IgD-negative memory B cell (primary cell): Measurements from ENCODE around the gene UBXN10. TPM values are rescaled to one million over a fixed set of nuclear protein-coding genes. Genes with fewer than 3 reads are reported as not detected.

ENCODE experiments used
- H3K27ac Mint-ChIP-seq, 3 donors: one replicate each; pipeline ENCODE4 v1.8.0; 2020 to 2022; ENCODE audit warnings: mild to moderate bottlenecking in 3 of 3, mixed read lengths in 3 of 3, moderate library complexity in 1 of 3
- H3K27me3 Mint-ChIP-seq: one replicate; pipeline ENCODE4 v1.8.0; 2021; ENCODE audit warnings: mixed read lengths
- H3K36me3 Mint-ChIP-seq: one replicate; pipeline ENCODE4 v1.8.0; 2020; ENCODE audit warnings: mild to moderate bottlenecking, mixed read lengths
- H3K4me1 Mint-ChIP-seq, 3 donors: one replicate each; pipeline ENCODE4 v1.8.0; 2020 to 2022; ENCODE audit warnings: mixed read lengths in 3 of 3, mild to moderate bottlenecking in 1 of 3
- H3K4me3 Mint-ChIP-seq, 4 donors: one replicate each; pipeline ENCODE4 v1.8.0; 2020 to 2022; ENCODE audit warnings: mild to moderate bottlenecking in 4 of 4, mixed read lengths in 4 of 4, moderate library complexity in 3 of 4
- H3K9me3 Mint-ChIP-seq, 3 donors: one replicate each; pipeline ENCODE4 v1.8.0; 2020 to 2021; ENCODE audit warnings: mixed read lengths in 3 of 3, mild to moderate bottlenecking in 1 of 3
- polyA plus RNA-seq: library from polyadenylated mRNA; unstranded; fragments of 300-500 nt; fragmentation: Illumina TruSeq; gene quantifications from one replicate; pipeline ENCODE4 v1.2.3, GENCODE V29; 2021

UBXN10 gene
- polyA plus RNA-seq, 1 donor from 2014 or later = 0.39 TPM

- no peak overlapping the region for H3K27ac Mint-ChIP-seq
- no peaks in the 10 kb centered on the region for H3K9me3 Mint-ChIP-seq
- peaks cover 13% of the 10 kb centered on the region for H3K27me3 Mint-ChIP-seq
- no peak overlapping the region for H3K4me3 Mint-ChIP-seq
- H3K36me3 Mint-ChIP-seq = no peaks in the 10 kb centered on the region
- H3K4me1 Mint-ChIP-seq = peaks cover 5 to 7% (median 6%) of the 10 kb centered on the region in 3 donors
Observed at GRCh38 chr1:20195462-20195780, 9.5 kb downstream of the UBXN10 start.

DNA sequence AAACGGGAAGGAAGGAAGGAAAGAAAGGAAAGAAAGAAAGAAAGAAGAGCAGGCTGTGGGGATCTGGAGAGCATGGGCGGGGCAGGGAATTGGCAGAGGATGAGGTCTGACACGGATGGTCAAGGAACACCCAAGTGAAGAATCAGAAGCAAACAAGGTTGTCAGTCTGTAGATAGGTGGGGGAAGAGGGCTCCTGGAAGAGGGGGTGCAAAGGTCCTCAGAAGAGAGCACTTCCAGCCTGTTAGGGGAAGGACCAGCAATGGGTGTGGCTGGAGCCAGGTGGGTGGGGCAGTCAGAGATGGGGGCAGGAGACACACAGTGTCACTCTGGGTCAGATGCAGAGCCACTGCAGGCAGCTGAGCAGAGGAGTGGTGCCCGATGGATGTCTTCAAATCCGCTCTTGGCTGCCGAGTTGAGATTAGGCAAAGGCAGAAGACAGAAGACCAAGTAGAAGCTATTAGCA, 11.5 kb downstream of the UBXN10 start:
- Mint-ChIP-seq H3K9me3 (no peaks in the 10 kb centered on the region), H3K4me3 (no peak overlapping the region), H3K27me3 (peaks cover 12% of the 10 kb centered on the region), H3K36me3 (no peaks in the 10 kb centered on the region), H3K27ac (no peak overlapping the region), H3K4me1 (peaks cover 5 to 10% (median 6%) of the 10 kb centered on the region in 3 donors)

GRCh38 chr1:20198296-20198695, 12.4 kb downstream of the UBXN10 start:
- Mint-ChIP-seq H3K27ac (no peak overlapping the region), H3K36me3 (no peaks in the 10 kb centered on the region), H3K4me3 (no peak overlapping the region), H3K9me3 (no peaks in the 10 kb centered on the region), H3K4me1 (peaks cover 5 to 10% (median 6%) of the 10 kb centered on the region in 3 donors), H3K27me3 (peaks cover 12% of the 10 kb centered on the region)

- Mint-ChIP-seq H3K27me3 (peaks cover 12% of the 10 kb centered on the region), H3K36me3 (no peaks in the 10 kb centered on the region), H3K9me3 (no peaks in the 10 kb centered on the region), H3K27ac (no peak overlapping the region), H3K4me1 (peaks cover 5 to 10% (median 6%) of the 10 kb centered on the region in 3 donors), H3K4me3 (no peak overlapping the region)
Observed at GRCh38 chr1:20198918-20199317, 13.0 kb downstream of the UBXN10 start.

GRCh38 chr1:20199403-20199802, 13.5 kb downstream of the UBXN10 start:
- Mint-ChIP-seq H3K9me3 (no peaks in the 10 kb centered on the region), H3K27me3 (peaks cover 10% of the 10 kb centered on the region), H3K27ac (no peak overlapping the region)

DNA sequence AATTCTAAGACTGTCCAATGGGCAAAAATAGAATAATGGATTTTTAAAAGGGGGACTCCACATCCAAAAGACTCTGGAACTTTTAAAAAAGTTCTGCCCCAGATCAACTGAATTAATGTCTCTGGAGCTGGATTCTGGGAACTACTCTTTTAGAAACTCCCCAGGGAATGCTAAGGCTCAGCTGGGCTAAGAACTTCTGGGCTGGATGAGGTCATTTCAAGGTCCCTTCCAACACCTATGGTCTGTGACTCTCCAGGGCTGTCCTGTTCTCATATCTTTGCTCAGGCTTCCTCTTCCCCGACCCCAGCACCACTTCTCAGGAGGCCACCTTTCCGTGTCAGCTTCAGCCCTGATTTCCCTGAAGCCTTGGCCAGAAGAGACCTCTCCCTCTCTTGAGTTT, 13.9 kb downstream of the UBXN10 start:
- peak overlapping the region in 1 of 4 donors; percentile 5 for H3K4me3 Mint-ChIP-seq
- H3K9me3 Mint-ChIP-seq = no peaks in the 10 kb centered on the region
- H3K4me1 Mint-ChIP-seq = peaks cover 5 to 8% (median 6%) of the 10 kb centered on the region in 3 donors
- H3K27ac Mint-ChIP-seq = no peak overlapping the region
- H3K36me3 Mint-ChIP-seq = no peaks in the 10 kb centered on the region
- peaks cover 12% of the 10 kb centered on the region for H3K27me3 Mint-ChIP-seq

More at GRCh38 chr1:20199403-20199802, 13.5 kb downstream of the UBXN10 start:
- peaks cover 5 to 10% (median 6%) of the 10 kb centered on the region in 3 donors for H3K4me1 Mint-ChIP-seq
- H3K4me3 Mint-ChIP-seq = no peak overlapping the region
- H3K36me3 Mint-ChIP-seq = no peaks in the 10 kb centered on the region

GRCh38 chr1:20200966-20201365, 15.1 kb downstream of the UBXN10 start:
- Mint-ChIP-seq H3K27ac (no peak overlapping the region), H3K4me3 (no peak overlapping the region), H3K36me3 (no peaks in the 10 kb centered on the region), H3K4me1 (peaks cover 0 to 3% (median 2%) of the 10 kb centered on the region in 3 donors), H3K27me3 (peaks cover 14% of the 10 kb centered on the region), H3K9me3 (no peaks in the 10 kb centered on the region)

GRCh38 chr1:20202166-20202565, 16.3 kb downstream of the UBXN10 start:
- Mint-ChIP-seq H3K36me3 (no peaks in the 10 kb centered on the region), H3K9me3 (no peaks in the 10 kb centered on the region), H3K27me3 (peaks cover 12% of the 10 kb centered on the region), H3K4me1 (peaks cover 0 to 3% (median 2%) of the 10 kb centered on the region in 3 donors), H3K4me3 (no peak overlapping the region), H3K27ac (no peak overlapping the region)

- no peak overlapping the region for H3K27ac Mint-ChIP-seq
- no peaks in the 10 kb centered on the region for H3K36me3 Mint-ChIP-seq
- H3K4me3 Mint-ChIP-seq = no peak overlapping the region
- H3K27me3 Mint-ChIP-seq = peaks cover 20% of the 10 kb centered on the region
- H3K4me1 Mint-ChIP-seq = peaks cover 2 to 4% (median 2%) of the 10 kb centered on the region in 3 donors
- H3K9me3 Mint-ChIP-seq = no peaks in the 10 kb centered on the region
Observed at GRCh38 chr1:20207546-20207945, 21.6 kb downstream of the UBXN10 start.

DNA sequence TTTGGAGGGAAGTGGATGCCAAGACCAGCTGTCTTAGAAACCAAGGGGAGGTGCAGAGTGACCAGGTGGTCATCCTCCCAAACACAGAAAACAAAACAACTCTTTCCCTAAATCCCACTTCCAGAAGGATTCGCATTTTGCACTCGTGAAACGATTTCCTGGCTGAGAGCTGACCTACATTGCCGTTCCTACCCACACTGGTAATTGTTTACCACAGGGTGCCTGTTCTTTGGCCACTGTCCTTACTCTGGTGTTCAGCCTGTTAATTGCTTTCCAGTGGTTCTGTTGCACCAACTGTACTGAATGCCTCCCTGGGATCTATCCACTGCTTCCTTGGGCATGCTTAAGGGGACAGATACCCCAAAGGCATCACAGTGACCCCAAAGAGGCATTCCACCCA, 23.6 kb downstream of the UBXN10 start:
- Mint-ChIP-seq H3K27me3 (peaks cover 23% of the 10 kb centered on the region), H3K36me3 (no peaks in the 10 kb centered on the region), H3K9me3 (no peaks in the 10 kb centered on the region)

DNA sequence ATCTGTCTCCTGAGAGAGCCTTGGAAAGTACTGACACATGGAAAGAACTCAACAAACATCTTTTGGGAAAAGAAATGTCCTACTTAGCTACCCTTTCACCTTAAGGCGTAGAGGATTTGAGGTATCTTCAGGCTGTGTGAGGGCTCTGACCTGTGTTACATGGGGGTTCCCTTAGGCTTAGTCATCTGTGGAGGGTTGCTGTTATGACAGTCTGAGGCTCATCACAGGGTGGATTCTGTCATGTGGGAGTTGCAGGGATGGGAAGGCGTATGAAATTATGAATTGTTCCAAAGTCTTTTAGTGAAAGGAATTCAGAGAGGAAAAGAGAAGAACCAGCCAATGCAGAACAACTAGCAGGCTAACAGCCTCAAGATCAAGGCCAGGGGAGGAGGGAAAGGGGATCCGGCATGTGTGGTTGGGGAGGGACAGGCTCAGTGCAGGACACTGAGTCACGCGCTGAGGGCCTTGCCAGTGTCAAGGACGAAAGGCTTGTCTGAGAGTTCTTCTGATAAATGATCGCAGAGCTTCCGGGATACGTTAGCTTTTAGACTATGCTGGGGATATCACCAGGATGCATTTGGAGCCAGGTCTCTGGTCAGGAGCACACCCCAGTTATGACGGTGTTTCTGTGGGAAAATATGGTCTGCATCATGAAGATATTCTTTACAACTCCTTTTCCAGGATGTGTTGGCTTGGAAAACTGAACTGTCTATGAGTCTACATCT, 25.0 kb downstream of the UBXN10 start:
- Mint-ChIP-seq H3K27ac (no peak overlapping the region), H3K4me3 (peak overlapping the region in 1 of 4 donors; percentile 20), H3K36me3 (no peaks in the 10 kb centered on the region), H3K4me1 (peaks cover 6 to 8% (median 7%) of the 10 kb centered on the region in 3 donors), H3K9me3 (no peaks in the 10 kb centered on the region), H3K27me3 (peaks cover 22% of the 10 kb centered on the region)

More for the DNA sequence above, 23.6 kb downstream of the UBXN10 start:
- Mint-ChIP-seq H3K27ac (no peak overlapping the region), H3K4me1 (peaks cover 6 to 8% (median 7%) of the 10 kb centered on the region in 3 donors), H3K4me3 (no peak overlapping the region)

GRCh38 chr1:20211511-20211931, 25.6 kb downstream of the UBXN10 start:
- H3K27ac Mint-ChIP-seq = no peak overlapping the region
- H3K4me3 Mint-ChIP-seq = no peak overlapping the region
- H3K4me1 Mint-ChIP-seq = peaks cover 6 to 8% (median 7%) of the 10 kb centered on the region in 3 donors
- peaks cover 21% of the 10 kb centered on the region for H3K27me3 Mint-ChIP-seq
- no peaks in the 10 kb centered on the region for H3K36me3 Mint-ChIP-seq
- H3K9me3 Mint-ChIP-seq = peaks cover 0 to 3% (median 0%) of the 10 kb centered on the region in 3 donors

DNA sequence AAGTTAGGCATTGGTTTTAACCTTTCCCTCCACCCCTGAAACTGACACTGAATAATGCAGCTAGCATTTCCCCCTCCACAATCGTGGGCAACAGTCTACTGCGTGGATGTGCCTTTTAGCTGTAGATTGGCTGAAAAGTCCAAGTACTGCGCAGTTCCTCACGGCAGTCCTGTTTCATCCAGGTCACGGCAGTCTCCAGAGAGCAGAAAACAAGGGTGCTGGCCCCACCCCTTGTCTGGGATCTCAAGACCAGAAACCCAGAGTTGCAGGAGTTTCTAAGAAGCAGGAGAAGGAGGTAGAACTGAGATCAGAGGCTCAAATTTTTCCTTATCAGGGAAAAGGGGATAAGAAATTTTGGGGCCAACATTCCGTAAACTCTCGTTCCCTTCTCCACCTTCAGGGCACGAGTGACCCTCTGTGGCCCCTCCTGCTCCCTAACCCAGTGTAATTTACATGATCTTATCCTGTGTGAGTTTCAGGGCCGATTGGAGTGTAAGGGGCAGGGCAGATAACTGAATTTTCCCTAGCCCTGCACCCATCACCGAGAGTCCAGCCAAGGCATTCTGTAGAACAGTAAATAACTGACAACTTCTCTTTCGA, 26.3 kb downstream of the UBXN10 start:
- Mint-ChIP-seq H3K9me3 (peaks cover 0 to 3% (median 0%) of the 10 kb centered on the region in 3 donors), H3K27ac (no peak overlapping the region), H3K4me1 (peaks cover 6 to 8% (median 7%) of the 10 kb centered on the region in 3 donors), H3K27me3 (peaks cover 21% of the 10 kb centered on the region), H3K4me3 (peak overlapping the region in 2 of 4 donors; percentile 35 to 41), H3K36me3 (no peaks in the 10 kb centered on the region)

- Mint-ChIP-seq H3K4me1 (peaks cover 6 to 8% (median 7%) of the 10 kb centered on the region in 3 donors), H3K4me3 (peak overlapping the region in 2 of 4 donors; percentile 88 to 89), H3K9me3 (peaks cover 0 to 3% (median 0%) of the 10 kb centered on the region in 3 donors), H3K36me3 (no peaks in the 10 kb centered on the region), H3K27me3 (peaks cover 24% of the 10 kb centered on the region), H3K27ac (peak overlapping the region in 2 of 3 donors; percentile 59 to 94)
Observed at GRCh38 chr1:20212685-20213331, 26.9 kb downstream of the UBXN10 start.

DNA sequence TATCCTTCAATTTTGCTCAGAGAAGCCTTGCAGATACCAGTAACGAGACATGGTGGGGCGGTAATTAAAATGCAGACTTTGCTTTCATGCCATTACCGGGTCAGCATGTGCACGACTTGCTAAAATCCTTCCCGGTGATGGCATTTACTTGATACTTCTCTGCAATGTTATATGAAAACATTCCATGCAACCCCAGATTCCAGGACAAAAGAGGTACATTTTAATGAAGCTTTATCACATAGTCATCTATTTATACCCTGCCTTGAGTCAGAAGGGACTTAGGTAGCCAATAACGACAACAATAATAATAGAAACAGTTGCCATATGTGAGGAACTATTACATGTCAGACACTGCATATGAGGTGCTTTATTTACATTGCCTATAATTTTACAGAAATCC, 29.8 kb downstream of the UBXN10 start:
- H3K4me1 Mint-ChIP-seq = peaks cover 5 to 8% (median 6%) of the 10 kb centered on the region in 3 donors
- peaks cover 16% of the 10 kb centered on the region for H3K27me3 Mint-ChIP-seq
- H3K9me3 Mint-ChIP-seq = peaks cover 0 to 3% (median 0%) of the 10 kb centered on the region in 3 donors
- no peak overlapping the region for H3K27ac Mint-ChIP-seq
- H3K4me3 Mint-ChIP-seq = no peak overlapping the region
- no peaks in the 10 kb centered on the region for H3K36me3 Mint-ChIP-seq
